ENCODE data around the gene PIM3.

Gene PIM3

GRCh38 chr22:50010676-50011446 lies 50.3 kb downstream of the PIM3 start:
- Mint-ChIP-seq H3K4me3 (peak overlapping the region; percentile 55), H3K36me3 (ENCODE audit: low read depth) (no peaks in the 10 kb centered on the region), H3K27ac (peak overlapping the region; percentile 40), H3K9me3 (no peaks in the 10 kb centered on the region), H3K4me1 (ENCODE audit: low read depth) (peaks cover 23% of the 10 kb centered on the region), H3K27me3 (peaks cover 17% of the 10 kb centered on the region)
- peak; percentile 72 for DNase-seq

DNA sequence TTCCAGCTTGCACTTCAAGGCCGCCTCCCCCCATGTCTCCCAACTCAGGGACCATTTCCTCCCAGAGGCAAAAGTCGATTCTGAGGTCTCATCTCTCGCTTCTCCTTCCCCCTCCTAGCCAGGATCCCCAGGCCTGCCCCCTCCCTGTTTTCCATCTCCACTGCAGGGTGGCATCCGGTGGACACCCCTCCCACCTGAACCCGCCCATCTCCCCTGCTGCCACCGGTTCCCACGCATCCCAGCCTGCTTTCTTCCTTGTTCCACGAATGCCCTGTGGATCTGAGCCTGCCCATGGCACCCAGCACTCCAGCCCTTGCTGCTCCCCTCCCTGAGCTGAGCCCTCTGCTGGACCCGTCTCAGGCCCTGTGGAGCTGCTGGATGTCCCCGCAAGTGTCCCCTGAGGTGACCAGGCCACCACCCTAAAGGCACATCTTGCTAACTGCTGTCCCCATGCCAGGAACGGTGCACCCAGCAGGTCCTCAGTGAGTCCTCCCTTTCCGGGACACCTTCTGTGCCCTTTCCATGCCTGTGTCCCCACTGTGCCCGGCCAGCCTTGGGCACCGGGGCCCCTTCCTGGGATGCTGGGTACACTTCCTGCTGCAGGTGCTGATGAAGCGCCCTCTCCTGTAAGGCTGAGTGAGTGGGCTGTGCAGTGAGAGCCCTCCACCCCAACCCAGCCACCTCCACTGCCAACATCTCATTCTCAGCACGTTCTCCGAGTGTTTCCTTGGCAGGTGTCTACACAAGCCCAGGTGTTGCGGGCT lies 51.1 kb downstream of the PIM3 start:
- Mint-ChIP-seq H3K4me3 (peak overlapping the region; percentile 55), H3K4me1 (ENCODE audit: low read depth) (peaks cover 23% of the 10 kb centered on the region)

GRCh38 chr22:50012211-50013181 lies 51.9 kb downstream of the PIM3 start, which contains the start of gene IL17REL:
Gene IL17REL (minus strand): TSS chr22:50012765. CDS start chr22:50012646, 119 bp downstream.
- Mint-ChIP-seq H3K27me3 (peaks cover 17% of the 10 kb centered on the region), H3K36me3 (ENCODE audit: low read depth) (no peaks in the 10 kb centered on the region), H3K4me1 (ENCODE audit: low read depth) (peaks cover 23% of the 10 kb centered on the region), H3K27ac (peak within 1 kb of the TSS; percentile 76), H3K4me3 (peak within 1 kb of the TSS; percentile 55), H3K9me3 (no peaks in the 10 kb centered on the region)
- peak; percentile 33 for DNase-seq

More for the DNA sequence above, 51.1 kb downstream of the PIM3 start:
- no peaks in the 10 kb centered on the region for H3K9me3 Mint-ChIP-seq
- H3K36me3 Mint-ChIP-seq (ENCODE audit: low read depth): no peaks in the 10 kb centered on the region
- peaks cover 17% of the 10 kb centered on the region for H3K27me3 Mint-ChIP-seq
- peak; percentile 42 for DNase-seq
- peak overlapping the region; percentile 76 for H3K27ac Mint-ChIP-seq

All from activated T-cell treated with anti-CD3 and anti-CD28 coated beads, Interleukin-2, amount 50 U/mL, for 24 hours (primary cell).